HG03108 (cell line): ENCODE data around the gene ARL4D.
"Not testable (repeated sequence)": the region's sequence is repeated elsewhere in the genome, so short reads cannot be mapped to it uniquely, and the experiment has no call there.

Experiments used
- ATAC-seq: cut with Tn5 transposase; IDR thresholded peaks from one replicate; pipeline ENCODE4 v1.9.1; 2021; ENCODE audit warnings: moderate library complexity; ENCODE audit not compliant: unreplicated experiment

Gene ARL4D

GRCh38 chr17:43368740-43369506 lies 29.9 kb upstream of the ARL4D start:
- ATAC-seq = no peak

GRCh38 chr17:43369986-43370385 lies 28.8 kb upstream of the ARL4D start:
- ATAC-seq = no peak

DNA sequence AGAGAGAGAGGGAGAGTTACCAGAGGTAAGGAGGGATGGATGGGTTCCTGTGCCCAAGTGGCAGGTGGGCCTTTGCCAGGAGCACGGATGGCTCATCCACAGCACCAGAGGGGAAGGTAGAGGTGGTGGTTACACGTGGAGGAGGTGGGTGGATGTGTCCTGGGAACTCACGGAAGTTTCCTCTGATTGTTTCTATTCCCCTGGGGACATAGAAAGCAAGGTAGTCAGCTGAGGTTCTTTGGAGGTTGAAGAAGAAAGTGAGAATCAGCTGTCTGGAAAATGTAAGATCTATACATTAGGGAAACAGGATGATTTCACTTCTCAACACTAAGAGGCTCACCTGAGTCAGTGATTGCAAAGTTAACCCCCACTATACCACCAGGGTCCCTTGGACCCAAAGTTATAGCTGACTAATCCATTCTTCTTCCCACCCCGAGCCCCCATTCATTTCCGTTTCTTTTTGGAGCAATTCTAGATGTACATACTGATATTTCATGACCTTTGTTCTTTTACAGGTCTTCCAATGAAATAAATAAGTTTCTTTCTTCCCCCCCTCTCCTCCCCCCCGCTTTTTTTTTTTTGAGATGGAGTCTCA lies 27.5 kb upstream of the ARL4D start:
- no peak for ATAC-seq

- no peak for ATAC-seq
Observed at GRCh38 chr17:43372273-43372911, 26.4 kb upstream of the ARL4D start.

GRCh38 chr17:43373356-43373755 lies 25.4 kb upstream of the ARL4D start:
- no peak for ATAC-seq

GRCh38 chr17:43375915-43376314 lies 22.9 kb upstream of the ARL4D start:
- ATAC-seq = not testable (repeated sequence)

GRCh38 chr17:43377056-43377810 lies 21.6 kb upstream of the ARL4D start:
- no peak for ATAC-seq

DNA sequence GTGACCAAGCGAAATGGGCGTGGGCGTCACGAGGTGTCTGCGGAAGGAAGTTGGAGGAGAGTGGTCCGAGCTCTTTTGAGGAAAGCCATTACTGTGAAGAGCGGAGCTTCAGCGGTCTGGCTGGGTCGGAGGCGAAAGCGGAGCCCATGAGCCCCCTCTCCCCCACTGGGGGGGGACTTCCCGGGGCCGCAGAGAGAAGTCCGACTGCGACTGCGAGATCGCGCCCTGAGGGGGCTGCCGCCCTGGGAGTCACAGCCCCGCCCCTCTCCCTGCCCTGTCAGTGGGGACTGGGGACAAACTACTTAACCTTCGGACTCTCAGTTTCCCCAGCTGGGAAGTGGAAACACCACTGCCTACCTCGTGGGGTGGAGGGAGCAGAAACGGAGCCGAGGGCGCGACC lies 20.0 kb upstream of the ARL4D start:
- no peak for ATAC-seq

DNA sequence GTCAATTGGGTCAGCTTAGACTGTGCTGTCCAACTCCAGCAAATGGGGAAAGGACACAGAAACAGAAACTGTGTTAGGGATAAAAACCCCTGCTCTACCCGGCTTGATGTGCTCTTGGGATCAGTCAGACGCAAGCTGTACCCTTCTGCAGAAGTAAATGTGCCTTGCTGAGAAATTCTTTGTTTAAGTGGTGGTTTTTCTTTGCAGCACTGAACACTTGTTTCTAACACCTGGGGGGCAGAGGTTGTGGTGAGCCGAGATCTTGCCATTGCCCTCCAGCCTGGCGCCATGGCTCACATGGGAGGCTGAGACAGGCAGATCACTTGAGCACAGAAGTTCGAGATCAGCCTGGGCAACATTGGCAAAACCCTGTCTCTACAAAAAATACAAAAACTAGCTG lies 18.5 kb upstream of the ARL4D start:
- no peak for ATAC-seq

DNA sequence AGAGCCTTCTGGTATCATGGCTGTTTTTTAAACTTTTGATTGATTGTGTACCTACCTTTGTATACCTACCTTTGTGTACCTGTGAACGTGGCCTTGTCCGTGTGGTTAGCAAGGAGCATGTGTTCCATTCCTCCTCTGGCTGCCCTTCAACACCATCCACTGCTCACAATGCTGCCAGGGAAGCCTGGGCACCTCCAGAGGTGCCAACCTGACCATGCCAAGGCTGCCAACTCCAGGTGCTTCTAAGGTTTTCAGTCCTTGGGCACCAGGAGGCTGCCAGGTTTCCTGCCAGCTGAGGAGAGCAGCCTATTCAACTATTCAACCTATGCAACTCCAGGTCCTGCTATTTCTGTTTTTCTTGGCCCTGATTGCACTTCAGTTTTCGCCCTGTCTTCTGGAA lies 17.6 kb upstream of the ARL4D start:
- ATAC-seq = no peak

DNA sequence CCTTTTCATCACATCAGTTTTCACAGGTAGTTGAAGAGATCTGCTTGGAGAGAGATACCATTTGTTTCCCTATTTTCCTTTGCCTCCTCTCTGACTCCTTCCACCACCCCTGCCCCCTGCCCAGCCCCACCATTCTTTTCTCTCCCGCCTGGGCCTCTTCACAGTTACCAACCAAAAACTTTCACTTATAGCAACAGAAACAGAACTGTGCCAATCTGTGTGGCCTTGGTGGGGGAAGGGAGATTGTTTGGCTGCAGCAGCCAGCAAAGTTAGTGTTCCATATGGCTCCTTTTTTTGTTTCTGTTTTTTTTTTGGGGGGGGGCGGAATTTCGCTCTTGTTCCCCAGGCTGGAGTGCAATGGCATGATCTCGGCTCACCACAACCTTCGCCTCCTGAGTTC lies 17.2 kb upstream of the ARL4D start:
- ATAC-seq = no peak

DNA sequence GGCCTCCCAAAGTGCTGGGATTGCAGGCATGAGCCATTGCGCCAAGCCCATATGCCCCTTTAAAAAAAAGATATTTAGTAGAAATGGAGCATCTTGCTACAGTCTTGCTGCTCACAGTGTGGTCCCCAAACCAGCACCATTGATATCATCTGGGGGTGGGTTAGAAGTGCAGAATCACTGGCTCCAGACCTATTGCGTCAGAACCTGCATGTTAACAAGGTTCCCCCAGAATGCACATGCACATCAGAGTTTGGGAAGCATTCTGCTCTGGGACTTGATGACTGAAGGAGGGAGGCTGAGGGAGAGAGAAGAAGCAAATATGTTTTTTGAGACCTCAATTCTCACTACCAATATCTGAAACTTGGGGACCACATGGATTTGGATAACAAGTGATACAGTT lies 16.0 kb upstream of the ARL4D start:
- no peak for ATAC-seq

GRCh38 chr17:43383372-43383771 lies 15.4 kb upstream of the ARL4D start:
- ATAC-seq = no peak

DNA sequence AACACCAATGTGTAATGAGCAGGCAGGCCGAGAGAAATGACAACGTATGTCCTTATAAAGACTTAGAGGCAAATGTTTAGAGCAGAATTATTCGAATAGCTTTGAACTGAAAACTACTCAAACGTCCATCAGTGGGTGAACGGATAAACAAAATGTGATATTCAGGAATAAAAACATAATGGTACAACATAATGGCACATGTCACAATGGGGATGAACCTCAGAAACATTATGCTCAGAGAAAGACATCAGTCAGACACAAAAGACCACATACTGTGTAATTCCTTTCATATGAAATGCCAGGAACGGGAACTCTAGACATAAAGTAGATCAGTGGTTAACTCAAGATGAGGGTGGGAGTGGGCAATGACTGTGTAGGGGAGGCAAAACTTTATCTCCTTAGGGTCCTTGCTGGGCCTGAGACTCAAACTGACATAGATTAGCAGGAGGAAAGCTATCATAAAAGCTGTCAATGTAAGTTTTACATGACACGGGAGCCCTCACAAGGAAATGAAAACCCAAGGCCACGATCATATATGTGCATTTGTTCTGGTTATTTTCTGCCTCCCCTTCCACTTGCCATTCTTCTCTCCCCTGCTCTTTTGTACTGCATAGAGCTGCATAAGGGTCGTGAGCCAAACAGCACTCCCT lies 14.8 kb upstream of the ARL4D start:
- ATAC-seq = no peak

DNA sequence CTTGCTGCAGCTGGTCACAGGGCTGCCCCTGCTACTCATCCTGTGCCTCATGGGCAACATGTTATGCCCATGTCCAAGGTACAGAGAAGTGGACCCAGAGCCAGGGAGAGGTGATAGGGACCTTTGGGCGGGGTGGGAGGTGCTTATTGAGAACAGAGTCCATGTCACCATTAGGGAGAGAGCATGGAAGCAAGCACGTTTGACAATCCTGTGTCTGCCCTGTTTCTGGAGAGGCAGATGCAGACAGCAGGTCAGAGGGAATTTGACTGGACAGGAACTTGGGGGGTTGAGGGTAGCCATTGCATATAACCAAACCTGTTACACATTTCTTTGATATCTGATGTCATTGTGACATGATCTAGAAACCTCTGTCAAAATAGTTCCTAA lies 14.3 kb upstream of the ARL4D start:
- ATAC-seq = no peak

GRCh38 chr17:43385046-43385831 lies 13.6 kb upstream of the ARL4D start:
- ATAC-seq = no peak

DNA sequence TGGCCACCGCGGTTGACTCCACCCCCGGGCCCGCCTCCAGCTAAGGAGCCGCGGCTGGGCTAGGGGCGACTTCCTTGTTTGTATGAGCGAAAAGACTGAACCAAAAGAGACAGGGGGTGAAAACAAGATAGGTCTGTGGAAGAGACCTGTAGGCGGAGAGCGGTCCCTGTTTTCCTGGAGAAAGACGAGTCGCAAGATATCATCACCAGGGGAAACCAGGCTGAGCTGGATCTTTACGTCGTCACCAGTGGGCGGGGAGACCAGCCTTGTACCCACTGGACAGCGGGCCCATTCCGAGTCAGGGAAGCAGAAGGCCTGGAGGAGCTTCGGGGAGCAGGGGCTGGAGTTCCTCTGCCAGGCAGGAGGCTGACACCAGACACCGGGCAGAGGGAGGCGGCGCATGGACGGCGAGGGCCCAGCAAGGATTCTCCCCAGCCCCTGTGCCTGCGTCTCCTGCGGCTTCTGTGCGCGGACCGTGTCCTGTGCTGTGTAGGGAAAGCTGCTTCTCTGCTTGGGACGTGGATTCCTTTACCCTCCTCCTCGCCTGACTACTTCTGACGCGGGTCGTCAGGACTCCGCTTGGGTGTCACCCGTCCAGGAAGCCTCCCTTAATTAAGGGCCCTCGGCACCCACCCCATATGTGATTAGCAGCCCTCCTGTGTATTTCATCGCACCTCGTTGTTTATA lies 10.3 kb upstream of the ARL4D start:
- peak; percentile 66 for ATAC-seq

GRCh38 chr17:43389046-43389947 lies 9.5 kb upstream of the ARL4D start:
- peak; percentile 37 for ATAC-seq

DNA sequence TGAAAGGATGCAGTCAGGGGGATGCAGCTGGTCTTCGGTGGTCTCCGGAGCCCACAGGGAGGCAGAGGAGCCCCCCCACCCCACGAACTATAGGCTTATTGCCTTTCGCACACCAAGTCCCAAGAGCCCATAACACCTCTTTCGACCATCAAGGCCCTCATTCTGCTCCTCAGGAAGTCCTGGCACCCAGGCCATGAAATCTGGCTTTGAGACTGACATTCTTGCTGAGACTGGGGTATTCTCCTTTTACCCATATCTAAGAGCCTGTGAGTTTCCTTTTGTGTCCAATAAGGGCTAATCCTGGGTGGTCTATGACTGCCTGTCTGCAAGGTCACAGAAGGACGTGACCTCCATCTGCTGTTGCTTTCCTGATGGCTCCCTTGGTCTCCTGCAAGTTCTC lies 6.4 kb upstream of the ARL4D start:
- ATAC-seq = no peak
